NCI-H82 treated with DMSO at 0.1 percent for 48 hours (cell line): ENCODE measurements around the gene CKS2.

Source experiments
- DNase-seq: peaks from one replicate; lab custom pipeline; 2025; ENCODE audit not compliant: unreplicated experiment; lab: John Stamatoyannopoulos, UW

CKS2 gene

GRCh38 chr9:89346696-89347095, 35.7 kb downstream of the CKS2 start:
- no peak for DNase-seq

- DNase-seq, result no peak
Measured at GRCh38 chr9:89347651-89348050, 36.7 kb downstream of the CKS2 start.

- DNase-seq, result no peak
Measured at GRCh38 chr9:89349607-89350006, 38.6 kb downstream of the CKS2 start.

GRCh38 chr9:89350988-89351557, 40.1 kb downstream of the CKS2 start:
- DNase-seq, result no peak

- DNase-seq, result no peak
Measured at GRCh38 chr9:89351584-89352300, 40.7 kb downstream of the CKS2 start.

GRCh38 chr9:89352451-89352850, 41.5 kb downstream of the CKS2 start:
- DNase-seq, result no peak

GRCh38 chr9:89352874-89353649, 42.1 kb downstream of the CKS2 start:
- DNase-seq, result no peak

- no peak for DNase-seq
Measured at GRCh38 chr9:89353989-89354388, 43.0 kb downstream of the CKS2 start.

GRCh38 chr9:89354471-89354870, 43.5 kb downstream of the CKS2 start:
- no peak for DNase-seq

GRCh38 chr9:89356782-89357181, 45.8 kb downstream of the CKS2 start:
- DNase-seq, result no peak

- DNase-seq, result no peak
Measured at GRCh38 chr9:89357331-89358197, 46.6 kb downstream of the CKS2 start.

- DNase-seq, result no peak
Measured at GRCh38 chr9:89358376-89358916, 47.5 kb downstream of the CKS2 start.

GRCh38 chr9:89358985-89359384, 48.0 kb downstream of the CKS2 start:
- no peak for DNase-seq

- no peak for DNase-seq
Measured at GRCh38 chr9:89359751-89360261, 48.8 kb downstream of the CKS2 start.

- DNase-seq, result peak; percentile 29
Measured at GRCh38 chr9:89360465-89360864, 49.5 kb downstream of the CKS2 start.

GRCh38 chr9:89361031-89361430, 50.0 kb downstream of the CKS2 start:
- DNase-seq, result no peak

GRCh38 chr9:89361816-89362646, 51.0 kb downstream of the CKS2 start:
- no peak for DNase-seq

- no peak for DNase-seq
Measured at GRCh38 chr9:89362647-89363310, 51.8 kb downstream of the CKS2 start.

GRCh38 chr9:89363311-89363670, 52.3 kb downstream of the CKS2 start:
- DNase-seq, result no peak
